Measurements from ENCODE around the gene ULBP2.
"Not testable (repeated sequence)": the region's sequence is repeated elsewhere in the genome, so short reads cannot be mapped to it uniquely, and the experiment has no call there.

Gene ULBP2

DNA sequence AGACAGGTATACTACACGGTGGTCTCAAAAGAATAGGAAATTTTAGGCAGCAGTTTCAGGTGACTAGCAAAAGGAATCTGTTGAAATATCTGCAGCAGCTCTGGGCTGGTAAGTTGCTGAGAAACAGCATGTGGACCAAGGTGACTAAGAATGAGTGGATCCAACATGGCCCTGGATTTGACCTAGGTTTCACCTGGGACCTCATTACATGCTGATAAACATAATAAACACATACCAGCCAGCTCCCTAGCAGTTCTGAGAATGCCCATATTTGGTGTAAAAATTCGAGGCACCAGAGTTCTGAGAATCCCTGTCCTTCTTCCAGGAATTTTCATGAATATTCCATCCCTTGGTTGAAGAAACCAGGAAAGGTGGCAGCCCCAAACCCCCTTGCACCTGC lies 11.6 kb downstream of the ULBP2 start:
- DNase-seq, result not testable (repeated sequence)

DNA sequence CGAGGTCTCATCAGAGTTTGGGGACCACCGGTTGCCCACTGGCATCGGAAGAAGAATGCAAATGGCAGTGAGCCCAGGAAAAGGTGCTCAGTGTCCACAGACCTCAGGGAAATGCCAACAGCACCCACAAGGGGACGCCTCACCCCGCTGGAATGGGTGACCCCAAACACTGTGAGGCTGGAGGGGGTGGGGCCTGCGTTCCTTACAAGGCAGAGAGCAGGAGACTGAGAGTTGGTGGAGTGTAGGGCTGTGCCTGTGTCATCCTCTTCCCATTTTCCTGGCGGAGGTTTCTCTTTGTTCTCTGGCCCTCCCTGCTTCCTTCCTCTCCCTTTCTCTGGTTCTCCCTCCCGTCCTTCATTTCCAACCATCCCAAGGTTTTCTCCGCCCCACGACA lies 12.1 kb downstream of the ULBP2 start:
- not testable (repeated sequence) for DNase-seq

DNA sequence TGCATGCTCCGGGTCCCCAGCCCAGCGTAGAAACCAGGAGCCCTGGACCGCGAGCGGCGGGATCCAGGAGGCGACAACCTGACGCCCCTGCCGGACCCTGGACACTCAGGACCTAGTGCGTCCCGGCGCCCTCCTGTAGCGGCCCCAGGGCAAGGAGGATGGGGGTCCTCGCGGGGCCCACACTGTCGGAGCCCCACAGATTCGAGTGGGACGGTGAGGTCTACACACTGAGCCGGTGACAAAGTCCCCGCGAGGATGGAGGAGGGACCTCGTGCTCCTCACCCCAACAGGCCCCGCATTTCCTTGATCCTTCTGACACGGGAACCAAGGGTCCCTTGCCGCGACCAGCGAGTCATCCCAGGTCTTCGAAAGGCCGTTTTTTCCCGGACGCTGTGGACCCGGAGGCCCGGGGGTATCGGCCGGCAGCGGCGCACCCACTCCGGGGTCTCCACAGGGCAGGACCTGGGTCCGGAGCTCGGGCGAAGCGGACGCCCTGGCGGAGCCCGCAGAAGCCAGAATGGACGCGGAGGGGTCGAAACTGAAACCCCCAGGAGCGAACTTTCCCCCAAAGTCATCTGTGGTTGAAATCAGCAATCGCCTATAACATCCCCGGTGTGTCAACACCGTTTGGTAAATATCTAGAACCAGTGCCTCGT lies 12.6 kb downstream of the ULBP2 start:
- DNase-seq, result not testable (repeated sequence)

DNA sequence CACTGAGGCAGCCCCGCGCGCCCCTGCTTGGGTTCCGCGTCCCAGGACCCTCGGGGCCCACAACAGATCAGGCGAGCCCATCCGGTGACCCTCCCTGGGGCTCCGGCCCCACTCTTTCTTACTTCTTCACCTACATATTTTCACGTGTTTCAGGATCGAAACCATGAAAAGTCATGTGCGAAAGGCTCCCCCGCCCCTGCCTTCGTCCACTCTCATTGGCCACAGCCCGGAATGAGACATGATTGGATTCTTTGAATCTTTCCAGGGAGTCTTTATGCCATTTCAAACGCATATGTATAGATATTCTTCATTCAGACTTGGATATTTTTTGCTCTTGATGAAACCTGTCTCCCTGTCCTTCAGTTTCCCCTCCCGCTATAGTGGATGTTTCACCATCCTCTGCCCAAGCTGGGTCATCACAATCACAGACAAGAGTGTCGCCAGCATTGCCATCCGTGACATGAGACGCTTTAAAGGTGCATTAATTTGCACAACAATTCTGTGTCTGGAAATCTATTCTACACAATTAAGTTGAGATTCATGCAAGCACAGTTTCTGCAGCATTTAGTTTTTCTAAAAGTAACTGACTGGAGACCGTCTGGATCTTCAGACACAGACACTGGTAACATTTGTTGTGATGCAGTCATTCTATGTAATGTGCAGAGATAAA lies 13.3 kb downstream of the ULBP2 start:
- not testable (repeated sequence) for DNase-seq

DNA sequence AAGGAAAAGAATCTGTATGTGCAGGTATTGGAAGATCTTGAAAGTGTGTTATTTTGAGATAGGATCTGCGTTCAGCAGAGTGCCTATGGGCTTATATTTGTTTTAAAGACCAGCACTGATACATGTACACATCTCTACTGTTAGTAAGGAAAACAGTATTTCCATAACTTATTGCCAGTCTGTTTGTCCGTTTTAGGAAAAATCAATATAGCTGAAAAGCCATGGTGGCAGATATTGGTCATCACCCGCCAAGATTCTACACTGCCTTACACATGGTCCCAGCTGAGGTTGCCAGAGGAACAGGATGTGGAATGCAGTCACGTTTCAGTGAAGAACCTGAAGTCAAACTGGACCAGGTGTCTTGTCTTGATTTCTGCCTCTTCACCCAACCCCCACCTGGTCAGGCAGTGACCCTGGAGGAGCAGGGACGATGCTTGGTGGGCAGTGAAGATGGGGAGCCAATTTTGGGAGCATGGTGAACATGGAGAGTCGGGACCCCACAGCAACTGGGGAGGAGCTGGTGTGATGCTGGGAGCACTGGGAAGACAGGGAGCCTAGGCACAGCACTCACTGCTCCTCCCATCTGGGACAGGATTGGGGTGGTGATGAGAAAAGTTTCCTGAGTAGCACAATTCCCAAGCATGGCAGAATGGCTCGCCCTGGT lies 14.0 kb downstream of the ULBP2 start:
- DNase-seq, result not testable (repeated sequence)

DNA sequence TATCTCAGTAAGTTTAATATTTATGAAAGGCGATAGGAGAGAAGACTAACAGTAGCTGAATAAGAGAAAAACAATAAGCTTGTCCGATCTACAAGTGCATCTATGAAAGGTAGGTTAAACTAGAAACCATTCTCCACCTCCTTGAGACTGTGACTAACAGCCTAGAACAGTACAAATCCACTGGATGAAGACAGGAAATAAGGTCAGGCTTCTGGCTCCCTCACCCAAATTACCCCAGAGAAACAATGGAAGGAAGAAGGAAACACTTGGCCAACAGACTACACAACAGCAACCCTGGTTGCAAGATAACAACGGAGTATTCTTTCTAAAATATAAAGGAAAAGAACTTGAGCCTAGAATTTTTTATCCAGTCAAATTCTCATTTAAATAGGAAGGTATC lies 16.3 kb downstream of the ULBP2 start:
- not testable (repeated sequence) for DNase-seq

DNA sequence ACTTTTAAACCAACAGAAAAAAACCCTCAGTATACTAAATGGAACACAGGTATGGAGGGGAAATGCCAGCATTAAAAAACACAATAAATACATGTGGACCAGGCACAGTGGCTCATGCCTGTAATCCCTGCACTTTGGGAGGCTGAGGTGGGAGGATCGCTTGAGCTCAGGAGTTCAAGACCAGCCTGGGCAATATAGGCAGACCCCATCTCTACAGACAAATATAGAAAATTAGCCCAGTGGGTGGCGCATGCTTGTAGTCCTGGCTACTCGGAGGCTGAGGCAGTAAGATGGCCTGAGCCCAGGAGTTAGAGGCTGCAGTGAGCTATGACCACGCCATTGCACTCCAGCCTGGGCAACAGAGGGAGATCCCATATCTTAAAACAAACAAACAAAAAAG lies 18.0 kb downstream of the ULBP2 start:
- DNase-seq, result not testable (repeated sequence)

DNA sequence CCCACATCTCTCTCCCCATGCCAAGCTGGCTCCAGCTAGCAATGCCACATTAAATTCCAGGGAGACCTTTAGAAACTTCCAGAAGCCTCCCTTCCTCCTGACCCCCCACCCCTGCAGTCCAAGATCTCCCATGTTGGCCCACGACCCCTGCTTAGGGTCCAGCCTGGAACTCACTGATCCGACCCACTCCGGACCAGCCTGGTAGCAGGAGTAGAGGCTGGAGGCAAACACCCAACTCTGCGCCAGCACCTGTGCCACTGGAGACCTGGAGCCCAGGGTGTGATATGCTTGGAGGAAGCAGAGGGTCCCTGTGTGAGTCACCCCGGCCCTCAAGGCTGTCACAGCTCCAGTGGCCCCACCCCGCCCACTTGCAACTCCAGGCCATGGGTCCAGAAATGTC lies 18.7 kb downstream of the ULBP2 start:
- no peak for DNase-seq

DNA sequence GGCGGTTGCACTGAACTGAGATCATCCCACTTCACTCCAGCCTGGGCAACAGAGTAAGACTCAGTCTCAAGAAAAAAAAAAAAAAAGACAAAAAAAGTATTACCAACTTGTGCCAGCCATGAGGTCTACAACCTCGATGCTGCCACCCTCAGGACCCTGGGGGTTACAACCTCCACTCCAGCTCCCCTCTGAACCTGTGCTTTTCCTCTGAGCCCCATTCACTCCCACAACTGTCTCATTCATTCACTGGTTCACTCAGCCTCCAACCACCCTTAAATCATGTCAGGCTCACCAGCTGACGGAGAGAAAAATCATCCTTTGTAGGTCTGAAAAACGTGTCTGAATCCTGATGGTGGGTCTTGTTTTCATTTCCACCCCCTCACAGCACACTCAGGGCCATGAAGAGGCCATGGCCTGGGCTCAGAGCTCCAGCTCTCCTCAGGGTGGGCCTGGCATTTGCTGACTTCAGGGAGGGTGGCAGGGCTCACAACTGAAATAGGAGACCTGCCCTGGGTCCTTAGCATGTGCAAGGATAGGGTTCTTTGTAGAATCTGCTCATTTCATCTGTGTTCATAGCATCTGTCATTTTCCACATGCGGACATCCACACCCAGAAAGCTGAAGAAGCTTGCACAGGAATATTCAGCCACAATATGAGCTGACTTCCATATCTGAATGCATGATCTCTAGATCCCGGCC lies 20.1 kb downstream of the ULBP2 start:
- no peak for DNase-seq

DNA sequence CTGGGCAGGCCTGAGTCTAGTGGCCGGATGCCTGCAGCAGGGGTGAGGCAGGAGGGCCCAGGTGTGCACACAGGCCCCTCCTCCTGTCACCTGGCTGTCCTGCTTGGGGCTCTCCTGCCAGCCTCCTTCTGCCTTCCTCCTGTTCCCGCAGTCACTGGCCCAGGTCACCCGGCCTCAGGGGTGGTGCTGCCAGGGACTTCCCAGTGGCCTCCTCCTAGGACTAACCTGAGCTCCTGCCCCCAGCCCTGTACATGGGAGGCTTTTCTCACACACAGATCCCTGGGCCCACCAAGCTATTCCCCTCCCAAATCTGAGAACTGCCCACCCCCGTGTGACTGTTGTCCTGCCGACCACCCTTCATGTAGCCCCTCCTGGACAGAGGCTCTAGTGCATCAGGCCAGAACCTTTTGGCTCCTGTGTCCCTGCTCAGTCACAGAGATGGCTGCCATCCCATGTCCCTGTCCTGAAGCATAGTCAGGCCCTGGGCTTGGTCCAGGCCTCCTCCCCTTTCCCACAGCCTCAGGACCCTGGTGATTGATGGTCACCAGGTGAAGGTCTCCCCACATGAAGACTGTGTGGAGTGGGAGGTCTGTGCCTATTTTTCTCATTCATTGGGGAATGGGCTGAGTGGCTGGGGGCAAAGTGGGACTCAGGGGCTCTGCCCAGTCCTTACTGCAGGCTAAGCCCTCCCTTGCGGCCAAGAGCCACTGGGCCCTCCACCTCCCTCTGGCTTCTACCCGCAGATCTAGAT lies 20.8 kb downstream of the ULBP2 start:
- no peak for DNase-seq

DNA sequence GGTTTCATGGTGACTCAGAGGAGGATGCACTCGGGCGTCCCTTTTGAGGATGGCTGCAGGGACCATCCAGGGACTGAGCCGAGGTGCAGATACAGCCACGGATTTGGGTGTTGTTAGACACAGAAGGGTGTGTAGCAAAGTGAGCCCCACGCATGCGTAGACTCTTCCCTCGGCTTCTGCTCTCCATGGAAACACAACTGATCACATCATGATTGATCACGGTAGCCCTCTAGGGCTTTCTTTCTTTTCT lies 21.3 kb downstream of the ULBP2 start:
- no peak for DNase-seq

DNA sequence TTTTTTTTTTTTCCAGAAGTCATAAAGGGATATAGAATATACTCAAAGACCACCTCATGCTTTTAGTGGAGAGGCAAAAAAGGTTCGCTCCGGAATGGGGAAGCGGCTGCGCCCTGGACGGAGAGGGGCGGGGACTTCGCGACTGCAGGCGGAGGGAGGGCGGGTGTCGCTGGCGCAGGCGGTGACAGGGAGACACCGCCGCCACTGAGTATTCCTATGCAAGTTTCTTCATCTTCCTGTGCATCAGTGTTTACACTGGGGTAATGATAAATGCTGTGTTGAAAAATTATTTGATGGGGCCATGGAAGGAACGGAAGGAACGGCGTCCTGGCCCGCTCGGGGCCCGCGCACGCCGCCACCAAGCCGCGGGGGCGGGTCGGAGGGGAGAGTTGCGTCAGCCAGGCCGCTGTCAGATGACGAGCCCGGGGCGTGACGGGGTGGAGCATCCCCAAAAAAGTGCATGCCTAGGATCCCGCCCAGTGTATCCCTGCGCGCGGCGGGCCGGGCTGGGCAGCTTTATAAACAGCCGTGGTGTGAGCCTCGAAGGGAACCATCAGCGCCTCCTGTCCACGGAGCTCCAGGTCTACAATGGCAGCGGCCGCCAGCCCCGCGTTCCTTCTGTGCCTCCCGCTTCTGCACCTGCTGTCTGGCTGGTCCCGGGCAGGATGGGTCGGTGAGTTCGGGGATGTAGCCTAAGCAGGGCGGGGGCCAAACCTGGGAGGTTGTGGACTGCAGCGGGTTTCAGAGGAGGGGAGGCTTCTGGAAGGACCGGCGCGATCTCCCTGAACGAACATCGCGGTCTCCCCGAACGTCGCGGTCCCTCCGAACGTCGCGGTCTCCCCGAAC lies 21.9 kb downstream of the ULBP2 start, which contains the start of gene ULBP1:
ULBP1 (plus strand) TSS at position 482 of the 846 bp plus-strand sequence; CDS start at position 589, 107 bp downstream.
- DNase-seq, result no peak

DNA sequence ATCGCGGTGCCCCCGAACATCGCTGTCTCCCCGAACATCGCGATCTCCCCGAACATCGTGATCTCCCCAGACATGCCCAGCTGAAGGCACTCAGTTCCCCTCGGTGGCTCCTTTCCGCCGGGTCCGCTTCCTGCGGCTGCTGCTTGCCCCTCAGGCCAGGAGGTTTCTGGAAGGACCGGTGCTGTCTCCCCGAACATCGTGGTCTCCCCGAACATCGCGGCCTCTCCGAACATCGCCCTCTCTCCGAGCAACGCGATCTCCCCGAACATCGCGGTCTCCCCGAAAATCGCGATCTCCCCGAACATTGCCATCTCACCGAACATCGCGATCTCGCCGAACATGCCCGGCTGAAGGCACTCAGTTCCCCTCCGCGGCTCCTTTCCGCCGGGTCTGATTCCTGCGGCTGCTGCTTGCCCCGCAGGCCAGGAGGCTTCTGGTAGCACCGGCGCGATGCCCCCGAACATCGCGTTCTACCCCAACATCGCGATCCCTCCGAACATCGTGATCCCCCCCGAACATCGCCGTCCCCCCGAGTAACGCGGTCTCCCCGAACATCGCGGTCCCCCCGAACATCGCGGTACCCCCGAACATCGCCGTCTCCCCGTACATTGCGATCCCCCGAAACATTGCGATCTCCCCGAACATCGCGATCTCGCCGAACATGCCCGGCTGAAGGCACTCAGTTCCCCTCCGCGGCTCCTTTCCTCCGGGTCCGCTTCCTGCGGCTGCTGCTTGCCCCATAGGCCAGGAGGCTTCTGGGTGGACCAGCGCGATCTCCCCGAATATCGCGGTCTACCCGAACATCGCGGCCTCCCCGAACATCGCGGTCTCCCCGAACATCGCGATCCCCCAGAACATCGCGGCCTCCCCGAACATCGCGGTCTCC lies 22.7 kb downstream of the ULBP2 start:
- DNase-seq, result no peak

DNA sequence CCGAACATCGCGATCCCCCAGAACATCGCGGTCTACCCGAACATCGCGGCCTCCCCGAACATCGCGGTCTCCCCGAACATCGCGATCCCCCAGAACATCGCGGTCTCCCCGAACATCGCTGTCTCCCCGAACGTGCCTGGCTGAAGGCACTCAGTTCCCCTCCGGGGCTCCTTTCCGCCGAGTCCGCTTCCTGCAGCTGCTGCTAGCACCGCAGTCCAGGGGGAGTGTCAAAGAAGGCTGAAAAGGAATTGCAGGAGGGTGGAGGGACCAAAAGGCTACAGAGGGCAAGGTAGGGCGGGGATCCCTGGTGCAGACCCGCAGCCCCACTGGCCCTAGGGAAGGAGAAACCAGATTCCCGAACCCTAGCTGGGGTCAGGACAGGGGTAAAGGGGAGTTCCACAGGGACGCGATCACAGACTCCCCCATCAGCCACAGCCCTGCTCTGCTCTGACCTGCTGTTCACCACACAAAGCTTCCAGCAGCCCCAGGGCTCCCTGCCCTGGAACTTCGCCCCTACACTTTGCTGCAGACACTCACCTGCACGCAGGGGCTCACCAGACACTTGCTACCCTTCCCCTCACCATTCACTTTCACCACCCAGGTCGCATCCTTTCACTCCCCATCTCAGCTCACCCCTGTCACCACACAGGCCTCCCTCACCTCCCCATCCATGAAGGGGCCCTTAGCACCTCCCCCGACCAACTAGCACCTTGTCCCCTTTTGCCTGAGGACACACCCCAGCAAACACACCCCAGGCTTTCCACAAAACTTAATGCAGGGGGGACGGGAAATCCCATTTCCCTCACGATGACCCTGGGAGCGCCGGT lies 23.6 kb downstream of the ULBP2 start:
- no peak for DNase-seq

DNA sequence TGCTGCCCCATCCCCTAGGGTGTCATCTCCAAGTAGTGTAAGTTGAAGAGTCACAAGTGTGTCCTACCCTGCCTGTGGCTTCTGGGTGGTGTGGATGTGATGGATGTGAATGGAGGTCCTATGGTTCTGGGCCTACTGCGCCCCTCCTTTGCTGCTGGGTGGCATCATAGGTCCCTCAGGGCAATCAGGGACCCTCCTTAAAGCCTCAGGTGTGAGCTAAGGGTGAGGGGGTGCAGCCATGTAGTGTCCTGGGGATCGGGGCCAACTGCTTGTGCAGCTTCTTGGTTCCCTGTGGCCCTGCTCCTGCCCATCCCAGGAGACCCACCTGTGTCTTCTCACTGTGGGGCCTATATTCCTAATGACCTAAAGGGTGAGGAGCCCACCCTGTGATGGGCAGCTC lies 24.5 kb downstream of the ULBP2 start:
- DNase-seq, result not testable (repeated sequence)

DNA sequence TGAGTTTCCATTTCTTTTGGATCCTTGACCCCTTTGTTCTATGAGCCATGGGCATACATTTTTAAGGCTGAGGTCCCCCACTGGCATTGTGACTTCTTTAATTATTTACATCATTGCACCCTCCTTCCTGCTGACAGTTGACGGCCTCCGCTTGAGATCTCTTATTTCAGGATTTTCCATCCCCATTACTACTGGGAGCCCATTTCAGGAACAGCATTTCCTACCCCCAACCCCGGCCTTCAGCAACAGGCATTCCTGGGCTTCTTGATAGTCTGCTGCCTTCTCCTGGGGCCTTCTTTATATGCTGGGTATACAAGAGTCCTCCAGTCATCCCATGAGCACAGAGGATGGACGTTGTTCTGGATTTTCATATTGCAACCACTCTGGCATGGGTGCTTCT lies 25.8 kb downstream of the ULBP2 start:
- no peak for DNase-seq

DNA sequence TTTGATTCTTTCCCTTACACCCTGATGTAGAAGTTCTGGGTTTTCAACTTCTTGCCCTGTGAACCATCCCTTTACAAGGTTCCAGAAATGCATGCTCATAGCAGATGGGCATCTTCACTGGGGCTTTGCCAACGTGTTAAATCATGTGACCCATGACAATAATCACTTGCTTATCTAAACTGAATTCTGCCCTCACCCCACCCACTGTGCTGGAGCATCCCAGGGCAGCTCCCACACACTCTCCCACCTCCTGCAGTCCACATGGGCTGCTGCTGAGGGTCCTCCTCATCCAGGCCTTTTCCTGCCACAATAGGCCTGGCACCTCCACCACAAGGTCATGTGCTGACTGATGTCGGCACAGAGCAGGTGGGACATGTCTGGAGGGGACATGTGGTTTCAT lies 26.2 kb downstream of the ULBP2 start:
- DNase-seq, result not testable (repeated sequence)

DNA sequence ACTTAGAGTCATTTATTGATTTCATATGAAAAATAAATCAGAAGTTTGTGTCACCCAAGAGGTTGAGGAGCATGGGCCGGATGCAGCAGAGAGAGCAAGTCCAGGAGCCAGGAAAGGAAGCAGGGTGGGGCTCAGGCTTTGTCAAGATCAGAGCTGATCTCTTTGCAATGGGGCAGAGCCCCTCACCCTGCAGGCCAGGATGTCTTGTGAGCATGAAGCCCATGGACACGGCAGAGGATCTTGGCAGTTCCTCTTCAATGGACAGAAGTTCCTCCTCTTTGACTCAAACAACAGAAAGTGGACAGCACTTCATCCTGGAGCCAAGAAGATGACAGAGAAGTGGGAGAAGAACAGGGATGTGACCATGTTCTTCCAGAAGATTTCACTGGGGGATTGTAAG lies 27.1 kb downstream of the ULBP2 start:
- DNase-seq, result not testable (repeated sequence)

DNA sequence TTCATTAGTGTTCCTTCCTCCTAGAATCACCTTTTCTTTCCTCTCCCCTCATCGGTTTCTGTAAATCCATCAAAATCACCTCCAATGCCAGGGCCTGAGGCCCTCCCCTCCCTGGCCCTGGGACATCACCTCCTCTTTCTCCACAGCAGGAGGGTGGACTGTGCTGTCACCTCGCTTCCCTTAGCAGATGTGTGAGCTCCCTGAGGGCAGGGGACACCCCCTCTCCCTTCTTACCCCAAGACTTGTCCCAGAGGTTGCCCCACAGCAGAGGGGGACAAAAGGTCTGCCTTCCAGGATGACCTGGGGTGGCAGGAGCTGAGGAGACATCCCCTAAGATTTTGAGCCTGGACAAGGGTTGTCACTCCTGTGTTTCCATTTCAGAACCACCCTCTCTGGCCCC lies 27.8 kb downstream of the ULBP2 start:
- no peak for DNase-seq

DNA sequence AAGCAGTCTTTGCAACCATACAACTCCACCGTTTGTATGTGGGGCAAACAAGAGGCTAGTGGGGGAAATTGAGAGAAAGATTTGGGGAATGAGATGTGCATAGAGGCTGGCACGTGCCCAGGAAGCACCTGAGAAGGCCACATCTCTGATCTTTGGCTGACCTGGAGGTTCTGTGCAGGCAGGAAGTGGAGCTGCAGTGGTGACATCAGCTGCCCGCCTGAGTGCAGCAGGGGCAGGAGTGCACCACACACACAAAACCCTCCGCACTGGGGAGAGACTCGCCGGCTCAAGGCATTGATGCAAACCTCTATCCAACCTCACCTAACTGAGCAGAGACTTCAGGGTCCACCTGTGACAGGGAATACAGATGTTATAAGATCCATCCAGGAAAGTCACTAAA lies 32.6 kb downstream of the ULBP2 start:
- not testable (repeated sequence) for DNase-seq

Data from NK-92 treated with Interleukin-12 subunit alpha and Interleukin-12 subunit beta, amount 100 ng/mL, for 24 hours (cell line).